Nephron (organoid): ENCODE measurements around the gene ECHS1.
A peak's percentile ranks its signal among the peaks of the same experiment; 100 is the strongest.

Source experiments
- H3K27ac Mint-ChIP-seq, 3 experiments: 2 replicates each; pipeline ENCODE4 v1.8.0; 2020; ENCODE audit warnings: mixed read lengths in 3 of 3, mild to moderate bottlenecking in 2 of 3, moderate library complexity in 1 of 3
- H3K27me3 Mint-ChIP-seq: 2 replicates; pipeline ENCODE4 v1.8.0; 2021; ENCODE audit warnings: low read depth, mild to moderate bottlenecking, moderate library complexity, mixed read lengths
- H3K36me3 Mint-ChIP-seq: 2 replicates; pipeline ENCODE4 v1.8.0; 2020; ENCODE audit warnings: low read depth, mixed read lengths
- H3K4me1 Mint-ChIP-seq: 2 replicates; pipeline ENCODE4 v1.8.0; 2020; ENCODE audit warnings: mixed read lengths
- H3K4me3 Mint-ChIP-seq, 3 experiments: 2 replicates each; pipeline ENCODE4 v1.8.0; 2020; ENCODE audit warnings: mild to moderate bottlenecking in 3 of 3, mixed read lengths in 3 of 3, moderate library complexity in 2 of 3
- H3K9me3 Mint-ChIP-seq: 2 replicates; pipeline ENCODE4 v1.8.0; 2020; ENCODE audit warnings: mixed read lengths
- TF ChIP-seq, protein P1 (sequence below), 3 experiments: fragments of 200-600 bp; sonication (generic); IDR thresholded peaks; one replicate each; pipeline ENCODE4 v1.5.0; 2021; ENCODE audit warnings: antibody characterized with exemption in 3 of 3; ENCODE audit not compliant: unreplicated experiment in 3 of 3

The ECHS1 gene

GRCh38 chr10:133358925-133359310 lies 14.2 kb downstream of the ECHS1 start:
- TF ChIP-seq, protein P1, sequence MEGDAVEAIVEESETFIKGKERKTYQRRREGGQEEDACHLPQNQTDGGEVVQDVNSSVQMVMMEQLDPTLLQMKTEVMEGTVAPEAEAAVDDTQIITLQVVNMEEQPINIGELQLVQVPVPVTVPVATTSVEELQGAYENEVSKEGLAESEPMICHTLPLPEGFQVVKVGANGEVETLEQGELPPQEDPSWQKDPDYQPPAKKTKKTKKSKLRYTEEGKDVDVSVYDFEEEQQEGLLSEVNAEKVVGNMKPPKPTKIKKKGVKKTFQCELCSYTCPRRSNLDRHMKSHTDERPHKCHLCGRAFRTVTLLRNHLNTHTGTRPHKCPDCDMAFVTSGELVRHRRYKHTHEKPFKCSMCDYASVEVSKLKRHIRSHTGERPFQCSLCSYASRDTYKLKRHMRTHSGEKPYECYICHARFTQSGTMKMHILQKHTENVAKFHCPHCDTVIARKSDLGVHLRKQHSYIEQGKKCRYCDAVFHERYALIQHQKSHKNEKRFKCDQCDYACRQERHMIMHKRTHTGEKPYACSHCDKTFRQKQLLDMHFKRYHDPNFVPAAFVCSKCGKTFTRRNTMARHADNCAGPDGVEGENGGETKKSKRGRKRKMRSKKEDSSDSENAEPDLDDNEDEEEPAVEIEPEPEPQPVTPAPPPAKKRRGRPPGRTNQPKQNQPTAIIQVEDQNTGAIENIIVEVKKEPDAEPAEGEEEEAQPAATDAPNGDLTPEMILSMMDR (IDR thresholded peaks at IDR 0.05; ENCODE audit: unreplicated experiment in 3 of 3) = no peak
- Mint-ChIP-seq H3K4me3 (peak overlapping the region in 2 of 3 experiments; percentile 32 to 48), H3K27me3 (no peaks in the 10 kb centered on the region), H3K4me1 (peaks cover 5% of the 10 kb centered on the region), H3K36me3 (peaks cover 18% of the 10 kb centered on the region), H3K9me3 (no peaks in the 10 kb centered on the region), H3K27ac (peak overlapping the region in 1 of 3 experiments; percentile 31)

DNA sequence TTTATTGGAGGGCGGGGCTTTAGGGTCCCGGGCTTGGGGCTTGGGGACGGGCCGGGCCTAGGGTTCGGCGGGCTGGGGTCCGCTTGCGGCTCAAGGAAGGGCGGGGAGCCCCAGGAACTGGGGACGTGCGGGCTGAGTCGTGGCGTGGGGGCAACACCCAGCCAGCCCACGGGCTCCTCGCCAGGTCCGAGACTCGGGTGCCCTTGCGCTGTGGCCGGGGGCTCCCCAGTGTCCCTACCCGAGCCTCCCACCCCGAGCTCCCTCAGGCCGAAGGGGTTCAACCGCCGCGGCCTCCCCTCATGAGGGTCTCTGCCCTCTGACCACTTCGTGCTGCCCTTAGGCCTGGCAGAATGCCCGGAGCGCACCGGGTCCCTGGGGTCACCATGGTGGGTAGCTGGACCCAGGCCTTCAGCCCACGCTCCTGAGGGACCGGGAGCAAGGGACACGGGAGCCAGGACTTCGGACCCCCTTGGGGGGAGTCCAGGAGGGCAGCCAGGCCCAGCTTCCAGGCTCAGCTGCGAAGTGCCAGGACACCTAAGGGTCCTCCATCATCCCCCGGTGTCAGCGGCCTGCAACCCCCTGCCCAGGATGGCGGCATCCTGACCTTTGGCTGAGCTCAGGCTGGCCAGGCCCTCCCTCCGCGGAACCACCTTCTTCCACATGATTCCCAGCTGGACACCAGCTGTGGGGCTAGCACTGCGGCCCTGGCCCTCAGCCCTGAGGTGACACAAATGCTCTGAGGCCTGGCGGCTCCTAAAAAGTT lies 14.8 kb downstream of the ECHS1 start:
- peaks cover 18% of the 10 kb centered on the region for H3K36me3 Mint-ChIP-seq
- TF ChIP-seq, protein P1 (IDR thresholded peaks at IDR 0.05; ENCODE audit: unreplicated experiment in 3 of 3) = no peak
- H3K4me3 Mint-ChIP-seq = peak overlapping the region in 2 of 3 experiments; percentile 32 to 48
- no peaks in the 10 kb centered on the region for H3K27me3 Mint-ChIP-seq
- H3K4me1 Mint-ChIP-seq = peaks cover 5% of the 10 kb centered on the region
- H3K27ac Mint-ChIP-seq = peak overlapping the region in 1 of 3 experiments; percentile 31
- no peaks in the 10 kb centered on the region for H3K9me3 Mint-ChIP-seq

DNA sequence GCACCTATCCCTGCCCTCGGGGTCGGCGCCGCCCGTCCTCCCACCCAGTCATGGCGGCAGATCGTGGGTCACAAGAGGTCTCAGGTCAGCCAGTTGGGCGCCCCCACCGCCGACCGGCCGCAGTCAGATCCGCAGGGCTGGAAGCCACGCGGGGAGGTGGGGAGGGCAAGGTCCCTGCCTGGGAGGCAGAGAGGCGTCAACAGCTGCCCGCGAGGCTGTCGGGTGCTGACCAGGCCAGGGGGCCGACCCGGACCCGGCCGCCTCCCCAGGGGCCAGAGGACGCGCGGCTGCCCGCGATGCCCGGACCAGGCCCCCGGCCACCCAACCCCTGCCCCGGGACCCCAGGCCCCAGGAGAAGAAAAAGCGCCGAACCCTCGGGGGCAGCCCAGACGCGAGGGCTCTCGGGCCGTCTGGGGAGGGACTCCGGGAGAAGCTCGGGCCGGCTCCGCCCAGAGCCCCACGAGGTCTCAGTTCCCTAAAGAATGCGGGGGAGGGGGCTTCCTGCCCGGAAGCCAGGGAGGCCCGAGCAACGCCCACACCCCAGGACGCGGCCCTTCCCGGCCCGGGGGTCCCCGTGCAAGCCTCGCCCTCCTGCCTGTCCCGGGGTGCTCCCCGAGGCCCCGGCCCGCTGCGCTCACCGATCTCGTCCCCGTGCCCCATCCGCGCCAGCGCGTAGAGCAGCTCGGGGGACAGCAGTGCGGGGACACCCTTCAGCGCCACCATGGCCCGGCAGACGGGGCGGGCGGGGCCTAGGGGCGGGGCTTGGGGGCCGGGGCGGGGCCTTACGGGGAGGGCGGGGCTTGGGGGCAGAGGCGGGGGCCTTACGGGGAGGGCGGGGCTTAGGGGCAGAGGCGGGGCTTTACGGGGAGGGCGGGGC lies 15.6 kb downstream of the ECHS1 start, which contains the start of gene FUOM:
FUOM (minus strand) TSS at position 735 of the 877 bp plus-strand sequence; CDS start at position 723, 12 bp downstream.
- no peaks in the 10 kb centered on the region for H3K27me3 Mint-ChIP-seq
- TF ChIP-seq, protein P1 (IDR thresholded peaks at IDR 0.05; ENCODE audit: unreplicated experiment in 3 of 3) = no peak
- H3K4me3 Mint-ChIP-seq = peak within 1 kb of the TSS; percentile 68 to 76 (median 75)
- H3K27ac Mint-ChIP-seq = peak within 1 kb of the TSS in 1 of 3 experiments; percentile 31
- peaks cover 5% of the 10 kb centered on the region for H3K4me1 Mint-ChIP-seq
- peaks cover 11% of the 10 kb centered on the region for H3K36me3 Mint-ChIP-seq
- H3K9me3 Mint-ChIP-seq = no peaks in the 10 kb centered on the region

DNA sequence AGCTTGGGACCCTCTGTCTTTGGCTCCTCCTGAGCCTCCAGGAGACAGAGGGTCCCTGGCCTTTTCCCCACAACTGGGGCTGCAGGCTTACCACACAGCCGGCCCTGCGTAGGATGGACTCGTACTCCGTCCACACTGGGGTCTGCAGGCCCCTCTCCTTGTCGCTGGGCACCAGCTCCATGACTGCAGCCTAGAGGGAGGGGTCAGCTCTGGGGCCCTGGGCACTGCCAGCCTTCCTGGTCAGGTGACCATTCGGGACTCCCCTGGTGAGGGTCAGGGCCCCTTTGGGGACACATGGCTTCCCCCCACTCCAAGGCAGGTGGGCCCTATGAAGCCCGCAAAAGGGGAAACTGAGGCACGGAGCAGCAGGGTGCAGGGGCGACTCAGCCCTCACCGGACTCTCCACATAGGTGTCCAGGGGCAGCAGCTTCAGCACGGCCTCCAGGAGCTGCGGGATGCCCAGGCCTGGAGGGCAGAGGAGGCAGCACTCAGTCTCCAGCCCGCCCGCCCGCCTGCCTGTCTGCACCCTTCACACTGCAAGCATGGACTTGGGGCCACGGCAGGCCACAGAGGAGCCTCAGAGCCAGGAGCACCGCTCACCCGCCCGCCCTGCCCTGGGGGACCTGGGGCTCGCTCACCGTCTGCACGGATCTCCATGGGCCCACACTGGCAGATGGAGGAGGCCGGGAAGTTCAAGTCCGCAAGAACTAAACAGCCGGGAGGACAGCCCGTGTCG lies 16.4 kb downstream of the ECHS1 start:
- no peaks in the 10 kb centered on the region for H3K9me3 Mint-ChIP-seq
- H3K36me3 Mint-ChIP-seq = peaks cover 4% of the 10 kb centered on the region
- H3K4me1 Mint-ChIP-seq = peaks cover 5% of the 10 kb centered on the region
- H3K27ac Mint-ChIP-seq = no peak overlapping the region
- TF ChIP-seq, protein P1 (IDR thresholded peaks at IDR 0.05; ENCODE audit: unreplicated experiment in 3 of 3) = no peak
- no peaks in the 10 kb centered on the region for H3K27me3 Mint-ChIP-seq
- peak overlapping the region; percentile 68 to 76 (median 75) for H3K4me3 Mint-ChIP-seq

GRCh38 chr10:133355991-133356390 lies 17.2 kb downstream of the ECHS1 start:
- H3K27me3 Mint-ChIP-seq = no peaks in the 10 kb centered on the region
- no peak overlapping the region for H3K27ac Mint-ChIP-seq
- H3K9me3 Mint-ChIP-seq = no peaks in the 10 kb centered on the region
- H3K4me1 Mint-ChIP-seq = peaks cover 5% of the 10 kb centered on the region
- TF ChIP-seq, protein P1 (IDR thresholded peaks at IDR 0.05; ENCODE audit: unreplicated experiment in 3 of 3) = no peak
- no peaks in the 10 kb centered on the region for H3K36me3 Mint-ChIP-seq
- H3K4me3 Mint-ChIP-seq = peak overlapping the region; percentile 67 to 72 (median 70)
